ENCODE data around the gene ZNF326. TPM values are rescaled to one million over a fixed set of nuclear protein-coding genes. Genes with fewer than 3 reads are reported as not detected.

ZNF326 gene
- polyA plus RNA-seq, 1 donor: 49.4 TPM

GRCh38 chr1:90074566-90074965, 79.7 kb downstream of the ZNF326 start:
- H3K36me3 ChIP-seq (ENCODE audit: control insufficient read depth, insufficient read depth, low read length): no peaks in the 10 kb centered on the region
- no peaks in the 10 kb centered on the region for H3K27me3 ChIP-seq (ENCODE audit: control insufficient read depth, insufficient read depth, low read length)
- H3K4me1 ChIP-seq (ENCODE audit: control insufficient read depth, insufficient read depth, low read length): peaks cover 5% of the 10 kb centered on the region
- no peak for DNase-seq
- WGBS (ENCODE audit: insufficient coverage, low lambda C conversion rate): no CpG with 5 or more reads among the region's 4 CpGs
- no peak overlapping the region for H3K27ac ChIP-seq (ENCODE audit: low read length)
- no peaks in the 10 kb centered on the region for H3K9me3 ChIP-seq (ENCODE audit: control insufficient read depth, low read depth, low read length)
- H3K4me3 ChIP-seq (ENCODE audit: low read length): no peak overlapping the region

GRCh38 chr1:90074970-90075391, 80.1 kb downstream of the ZNF326 start:
- Histone ChIP-seq H3K9me3 (ENCODE audit: control insufficient read depth, low read depth, low read length) (no peaks in the 10 kb centered on the region), H3K36me3 (ENCODE audit: control insufficient read depth, insufficient read depth, low read length) (no peaks in the 10 kb centered on the region), H3K27ac (ENCODE audit: low read length) (no peak overlapping the region), H3K4me3 (ENCODE audit: low read length) (no peak overlapping the region), H3K4me1 (ENCODE audit: control insufficient read depth, insufficient read depth, low read length) (peaks cover 5% of the 10 kb centered on the region), H3K27me3 (ENCODE audit: control insufficient read depth, insufficient read depth, low read length) (no peaks in the 10 kb centered on the region)
- 83% methylated on average over 1 of the region's 1 CpG for WGBS (ENCODE audit: insufficient coverage, low lambda C conversion rate)
- DNase-seq: no peak

GRCh38 chr1:90083995-90084394, 89.1 kb downstream of the ZNF326 start:
- DNase-seq: no peak
- H3K36me3 ChIP-seq (ENCODE audit: control insufficient read depth, insufficient read depth, low read length): no peaks in the 10 kb centered on the region
- no peak overlapping the region for H3K27ac ChIP-seq (ENCODE audit: low read length)
- H3K4me3 ChIP-seq (ENCODE audit: low read length): no peak overlapping the region
- H3K27me3 ChIP-seq (ENCODE audit: control insufficient read depth, insufficient read depth, low read length): no peaks in the 10 kb centered on the region
- H3K4me1 ChIP-seq (ENCODE audit: control insufficient read depth, insufficient read depth, low read length): no peaks in the 10 kb centered on the region
- H3K9me3 ChIP-seq (ENCODE audit: control insufficient read depth, low read depth, low read length): no peaks in the 10 kb centered on the region
- 100% methylated on average over 5 of the region's 7 CpGs for WGBS (ENCODE audit: insufficient coverage, low lambda C conversion rate)

Other genes starting within 250 kb of the ZNF326 start
- gene LRRC8D, start 174.1 kb upstream of the ZNF326 start, polyA plus RNA-seq: 33.3 TPM